Endothelial cell of umbilical vein (primary cell): ENCODE measurements around the gene C11orf58. TPM values are rescaled to one million over a fixed set of nuclear protein-coding genes. Genes with fewer than 3 reads are reported as not detected.

ENCODE experiments used
- BruUV-seq: library from RNA; stranded (reverse); fragments of 400-500 nt; replicated peaks from 2 replicates; lab custom pipeline; 2021; lab: Mats Ljungman, UMichigan
- CTCF ChIA-PET: fragments of 300-600, 350-600 bp; sonication (Branson Sonifier 250); formaldehyde crosslinking; loops from one replicate; lab custom pipeline; 2021; ENCODE audit warnings: antibody characterized with exemption, inconsistent platforms; lab: Charles Lee
- POLR2A ChIA-PET: fragments of 300-600, 350-600 bp; sonication (Branson Sonifier 250); formaldehyde crosslinking; loops from one replicate; lab custom pipeline; 2021; ENCODE audit warnings: antibody characterized with exemption, inconsistent platforms; lab: Charles Lee
- DNase-seq: peaks from one replicate; pipeline ENCODE4 v3.0.0-alpha.2; 2011; ENCODE audit warnings: low read depth, low spot score
- FAIRE-seq: peaks from 2 replicates; lab custom pipeline; 2011; peaks lifted over from hg19 to GRCh38; lab: Jason Lieb, UNC
- H2AFZ ChIP-seq: 2 replicates; pipeline ENCODE4 v1.6.0; 2012; ENCODE audit warnings: low read depth, low read length, control low read depth, inconsistent platforms
- H3K27ac ChIP-seq: 2 replicates; pipeline ENCODE4 v1.5.1; 2011; ENCODE audit warnings: low read depth, mild to moderate bottlenecking, control low read depth, low read length, moderate library complexity; ENCODE audit not compliant: insufficient read depth
- H3K27me3 ChIP-seq, 2 experiments: 2 replicates each; pipeline versions ENCODE4 v1.6.0 to v1.6.1; 2011; ENCODE audit warnings: low read length in 2 of 2, mixed read lengths in 1 of 2; ENCODE audit not compliant: control insufficient read depth in 2 of 2, insufficient read depth in 2 of 2
- H3K36me3 ChIP-seq, 2 experiments: 2 replicates in 1 of 2; 3 replicates in 1 of 2; pipeline ENCODE4 v1.5.1; 2011; ENCODE audit warnings: low read length in 2 of 2, mild to moderate bottlenecking in 1 of 2, moderate library complexity in 1 of 2; ENCODE audit not compliant: control insufficient read depth in 2 of 2, insufficient read depth in 2 of 2; ENCODE audit errors: extremely low read depth in 1 of 2
- H3K4me1 ChIP-seq: 3 replicates; pipeline ENCODE4 v1.5.1; 2011; ENCODE audit warnings: mild to moderate bottlenecking, low read length; ENCODE audit not compliant: control insufficient read depth, insufficient read depth; ENCODE audit errors: extremely low read depth
- H3K4me2 ChIP-seq: 2 replicates; pipeline ENCODE4 v1.6.1; 2011; ENCODE audit warnings: low read length, control low read depth, mixed read lengths; ENCODE audit not compliant: insufficient read depth
- H3K4me3 ChIP-seq, 3 experiments: fragments of 200-600 bp in 1 of 3; sonication (generic), shearing (Covaris generic) in 1 of 3; replicated peaks in 1 of 3; 2 replicates each; pipeline ENCODE4 v1.5.1; 2011 to 2016; ENCODE audit warnings: control low read depth in 3 of 3, low read length in 3 of 3, mild to moderate bottlenecking in 2 of 3, inconsistent platforms in 1 of 3, low read depth in 1 of 3, moderate library complexity in 1 of 3; ENCODE audit not compliant: insufficient read depth in 1 of 3
- H3K79me2 ChIP-seq: 2 replicates; pipeline ENCODE4 v1.6.0; 2012; ENCODE audit warnings: low read length, inconsistent platforms; ENCODE audit not compliant: control insufficient read depth, insufficient read depth
- H3K9ac ChIP-seq: replicated peaks from 2 replicates; pipeline ENCODE3; 2011; ENCODE audit warnings: low read length, control low read depth; ENCODE audit not compliant: insufficient read depth; ENCODE audit errors: extremely low read depth
- H3K9me1 ChIP-seq: replicated peaks from 3 replicates; pipeline ENCODE4 v1.6.0; 2011; ENCODE audit warnings: mild to moderate bottlenecking, low read length; ENCODE audit not compliant: control insufficient read depth, insufficient read depth; ENCODE audit errors: extremely low read depth
- H3K9me3 ChIP-seq: replicated peaks from 2 replicates; pipeline ENCODE4 v1.5.1; 2012; ENCODE audit warnings: low read length, inconsistent platforms; ENCODE audit not compliant: control insufficient read depth, insufficient read depth
- H4K20me1 ChIP-seq: replicated peaks from 2 replicates; pipeline ENCODE3; 2011; ENCODE audit warnings: mild to moderate bottlenecking, low read length; ENCODE audit not compliant: control insufficient read depth, insufficient read depth; ENCODE audit errors: extremely low read depth
- EZH2 ChIP-seq: IDR thresholded peaks from 2 replicates; pipeline ENCODE4 v1.6.1; 2012; ENCODE audit warnings: borderline replicate concordance, low read depth, mild to moderate bottlenecking, moderate library complexity, low read length, inconsistent platforms; ENCODE audit not compliant: severe bottlenecking
- FOS ChIP-seq: IDR thresholded peaks from 2 replicates; pipeline ENCODE4 v1.6.1; 2011; ENCODE audit warnings: mild to moderate bottlenecking, low read length, moderate library complexity, borderline replicate concordance; ENCODE audit not compliant: insufficient read depth
- GATA2 ChIP-seq: IDR thresholded peaks from 2 replicates; pipeline ENCODE4 v1.7.0; 2011; ENCODE audit warnings: low read depth, mild to moderate bottlenecking, moderate library complexity, mixed read lengths, low read length; ENCODE audit not compliant: insufficient read length, insufficient read depth
- JUN ChIP-seq: IDR thresholded peaks from 2 replicates; pipeline ENCODE4 v1.6.1; 2011; ENCODE audit warnings: borderline replicate concordance, low read depth; ENCODE audit not compliant: insufficient read length, insufficient read depth
- MYC ChIP-seq: IDR thresholded peaks from one replicate; pipeline ENCODE4 v1.6.1; 2011; ENCODE audit warnings: mild to moderate bottlenecking, low read depth, low read length
- POLR2A ChIP-seq: IDR thresholded peaks from 2 replicates; pipeline ENCODE4 v1.6.1; 2012; ENCODE audit warnings: low read depth, mild to moderate bottlenecking, control low read depth, low read length
- POLR2AphosphoS5 ChIP-seq: IDR thresholded peaks from 2 replicates; pipeline ENCODE4 v1.6.1; 2012; ENCODE audit warnings: low read depth, mild to moderate bottlenecking, control low read depth, low read length, moderate library complexity; ENCODE audit not compliant: insufficient read depth
- dilution Hi-C: fragments of 300-500 bp; cut with MboI; formaldehyde crosslinking; loops from one replicate; pipeline ENCODE4 v1.15.0; 2019; ENCODE audit warnings: low sequenced_read_pairs; ENCODE audit not compliant: extremely low pct_ligation_motif_present
- intact Hi-C: fragments of 100-400 bp; cut with micrococcal nuclease; formaldehyde crosslinking; loops from one replicate; pipeline ENCODE4 v1.10.0; 2022
- polyA plus RNA-seq, 4 experiments: library from polyadenylated mRNA; depleted of rRNA in 3 of 4; stranded (reverse) in 3 of 4; unstranded in 1 of 4; fragments of >200 nt; gene quantifications; 2 replicates each; pipeline versions ENCODE4 v1.2.1 to v1.2.3, GENCODE V29; 2011 to 2012; ENCODE audit warnings: missing spikeins in 1 of 4
- total RNA-seq: library from RNA; stranded (reverse); gene quantifications from 2 replicates; pipeline ENCODE4 v1.2.3, GENCODE V29; 2021
- TF ChIP-seq, protein P1 (sequence below), 2 donors: IDR thresholded peaks; 1 replicate in 1 of 2; 2 replicates in 1 of 2; pipeline ENCODE4 v1.5.1; 2011; ENCODE audit warnings: low read length in 2 of 2, mild to moderate bottlenecking in 2 of 2, moderate library complexity in 2 of 2, control low read depth in 1 of 2, inconsistent platforms in 1 of 2, low read depth in 1 of 2; ENCODE audit not compliant: insufficient read depth in 1 of 2; ENCODE audit errors: extremely low read depth in 1 of 2
- TF ChIP-seq, protein P2 (sequence below): IDR thresholded peaks from 2 replicates; pipeline ENCODE4 v1.6.1; 2011; ENCODE audit not compliant: insufficient read depth, insufficient read length

The C11orf58 gene
- total and polyA plus RNA-seq, 2 donors (not counting 3 experiments of a cell fraction or from before 2014, with no cell fraction given): 88.4 to 150 TPM

DNA sequence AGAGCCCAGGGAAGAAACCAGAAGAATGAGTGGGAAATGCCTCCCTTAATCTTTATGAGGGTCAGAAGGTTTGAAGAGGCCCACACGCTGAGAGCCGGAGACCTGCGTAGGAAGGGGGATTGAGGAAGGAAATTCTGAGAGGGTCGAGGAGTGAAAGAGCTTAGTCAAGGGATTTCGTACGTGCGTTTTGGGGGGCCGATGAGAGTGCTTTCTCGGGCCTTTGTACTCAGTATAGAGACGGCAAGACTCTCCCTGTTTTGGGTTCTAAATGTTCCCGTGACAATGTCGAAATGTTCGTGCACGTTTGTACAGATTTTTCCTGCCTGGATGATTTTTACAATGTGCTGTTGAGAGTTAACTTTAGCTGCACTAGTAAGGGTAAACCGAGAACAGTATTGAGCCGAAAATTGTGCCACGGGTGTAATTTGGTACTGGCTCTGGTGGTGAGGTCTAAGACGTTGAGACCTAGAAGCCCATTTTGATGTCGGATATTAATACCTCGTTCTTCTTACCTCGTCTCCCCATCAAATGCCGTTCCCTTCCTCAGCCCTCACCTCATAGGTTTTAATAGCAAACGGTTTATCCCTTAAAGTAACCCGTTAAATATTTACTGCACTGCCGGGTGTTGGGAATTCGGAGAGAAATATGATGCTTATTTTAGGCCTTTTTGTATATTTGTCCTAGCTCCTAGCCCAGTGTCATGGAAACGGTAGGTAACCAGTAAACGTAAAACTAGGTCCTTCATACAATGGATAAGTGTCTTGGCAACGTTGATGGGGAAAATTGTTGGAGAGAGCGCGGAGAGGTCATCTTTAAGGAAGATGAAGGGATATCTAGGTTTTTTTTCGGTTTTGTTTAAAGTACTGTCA lies 734 bp downstream of the C11orf58 start:
- H3K79me2 ChIP-seq: peaks cover 54% of the 10 kb centered on the region
- peaks cover 9% of the 10 kb centered on the region for H4K20me1 ChIP-seq
- peak overlapping the region; percentile 98 for H3K27ac ChIP-seq
- ChIA-PET POLR2A (no interaction called here), CTCF (interaction anchor here (1.3 kb wide), 1 partner anchor 10 kb away, joined by 4 read pairs; no protein-coding TSS in a partner anchor)
- H3K36me3 ChIP-seq: peaks cover 0 to 2% of the 10 kb centered on the region in 2 experiments
- BruUV-seq: TSS peak; percentile 47
- H3K4me2 ChIP-seq: peak overlapping the region; percentile 65
- H3K27me3 ChIP-seq: no peaks in the 10 kb centered on the region
- H3K9me3 ChIP-seq: no peaks in the 10 kb centered on the region
- peak overlapping the region; percentile 80 to 94 (median 87) for H3K4me3 ChIP-seq
- peaks cover 18% of the 10 kb centered on the region for H3K4me1 ChIP-seq
- H3K9ac ChIP-seq: peak overlapping the region; percentile 99
- TF ChIP-seq EZH2 (no peak), MYC (no peak), POLR2AphosphoS5 (no peak), GATA2 (no peak), POLR2A (no peak), JUN (no peak), FOS (no peak)
- TF ChIP-seq, protein P1, sequence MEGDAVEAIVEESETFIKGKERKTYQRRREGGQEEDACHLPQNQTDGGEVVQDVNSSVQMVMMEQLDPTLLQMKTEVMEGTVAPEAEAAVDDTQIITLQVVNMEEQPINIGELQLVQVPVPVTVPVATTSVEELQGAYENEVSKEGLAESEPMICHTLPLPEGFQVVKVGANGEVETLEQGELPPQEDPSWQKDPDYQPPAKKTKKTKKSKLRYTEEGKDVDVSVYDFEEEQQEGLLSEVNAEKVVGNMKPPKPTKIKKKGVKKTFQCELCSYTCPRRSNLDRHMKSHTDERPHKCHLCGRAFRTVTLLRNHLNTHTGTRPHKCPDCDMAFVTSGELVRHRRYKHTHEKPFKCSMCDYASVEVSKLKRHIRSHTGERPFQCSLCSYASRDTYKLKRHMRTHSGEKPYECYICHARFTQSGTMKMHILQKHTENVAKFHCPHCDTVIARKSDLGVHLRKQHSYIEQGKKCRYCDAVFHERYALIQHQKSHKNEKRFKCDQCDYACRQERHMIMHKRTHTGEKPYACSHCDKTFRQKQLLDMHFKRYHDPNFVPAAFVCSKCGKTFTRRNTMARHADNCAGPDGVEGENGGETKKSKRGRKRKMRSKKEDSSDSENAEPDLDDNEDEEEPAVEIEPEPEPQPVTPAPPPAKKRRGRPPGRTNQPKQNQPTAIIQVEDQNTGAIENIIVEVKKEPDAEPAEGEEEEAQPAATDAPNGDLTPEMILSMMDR (IDR thresholded peaks at IDR 0.05; ENCODE audit: extremely low read depth in 1 of 2, insufficient read depth in 1 of 2, low read depth in 1 of 2, low read length in 2 of 2): no peak
- TF ChIP-seq, protein P2, sequence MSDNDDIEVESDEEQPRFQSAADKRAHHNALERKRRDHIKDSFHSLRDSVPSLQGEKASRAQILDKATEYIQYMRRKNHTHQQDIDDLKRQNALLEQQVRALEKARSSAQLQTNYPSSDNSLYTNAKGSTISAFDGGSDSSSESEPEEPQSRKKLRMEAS: no peak
- H3K9me1 ChIP-seq: no peaks in the 10 kb centered on the region
- FAIRE-seq (no peak), DNase-seq (peak; percentile 44)
- intact Hi-C loops (loop anchor here (1.0 to 5.0 kb wide), 4 partner anchors 20 to 338 kb away; partner anchors contain the start of gene RPS13), dilution Hi-C loops (no loop called here)
- H2AFZ ChIP-seq: peak overlapping the region; percentile 73
